Endometrial microvascular endothelial cells (primary cell): ENCODE data around the gene SLC37A1. TPM values are rescaled to one million over a fixed set of nuclear protein-coding genes. Genes with fewer than 3 reads are reported as not detected.
"Not testable (repeated sequence)": the region's sequence is repeated elsewhere in the genome, so short reads cannot be mapped to it uniquely, and the experiment has no call there.

Experiments used
- in situ Hi-C: cut with HindIII; loops from 2 replicates; pipeline ENCODE4 v1.10.0; 2017; ENCODE audit warnings: low sequenced_read_pairs, low pct_unique_long_range_greater_than_20kb; ENCODE audit errors: inconsistent ontology term
- total RNA-seq: library from RNA; depleted of rRNA; stranded (reverse); fragments of >200 nt; gene quantifications from one replicate; pipeline ENCODE4 v1.2.3, GENCODE V29; 2015; ENCODE audit errors: inconsistent ontology term

SLC37A1 gene
- total RNA-seq, 1 donor from 2014 or later: 7.0 TPM

GRCh38 chr21:42614811-42615351 lies 101.2 kb downstream of the SLC37A1 start:
- in situ Hi-C loops: no loop called here

GRCh38 chr21:42615377-42615776 lies 101.7 kb downstream of the SLC37A1 start:
- in situ Hi-C loops: not testable (repeated sequence)

GRCh38 chr21:42615924-42616323 lies 102.3 kb downstream of the SLC37A1 start:
- in situ Hi-C loops: no loop called here

GRCh38 chr21:42616446-42616845 lies 102.8 kb downstream of the SLC37A1 start:
- in situ Hi-C loops: no loop called here

- in situ Hi-C loops: no loop called here
Observed at GRCh38 chr21:42616941-42617340, 103.3 kb downstream of the SLC37A1 start.

GRCh38 chr21:42617486-42617885 lies 103.8 kb downstream of the SLC37A1 start:
- in situ Hi-C loops: no loop called here

GRCh38 chr21:42618707-42619102 lies 105.1 kb downstream of the SLC37A1 start:
- in situ Hi-C loops: no loop called here

- in situ Hi-C loops: no loop called here
Observed at GRCh38 chr21:42619166-42619565, 105.5 kb downstream of the SLC37A1 start.

- in situ Hi-C loops: no loop called here
Observed at GRCh38 chr21:42619841-42620240, 106.2 kb downstream of the SLC37A1 start.

- in situ Hi-C loops: no loop called here
Observed at GRCh38 chr21:42621166-42621818, 107.6 kb downstream of the SLC37A1 start.

GRCh38 chr21:42621819-42622177 lies 108.1 kb downstream of the SLC37A1 start:
- in situ Hi-C loops: no loop called here

GRCh38 chr21:42622284-42622683 lies 108.6 kb downstream of the SLC37A1 start:
- in situ Hi-C loops: no loop called here

GRCh38 chr21:42623694-42624093 lies 110.0 kb downstream of the SLC37A1 start:
- in situ Hi-C loops: no loop called here

GRCh38 chr21:42624095-42624790 lies 110.6 kb downstream of the SLC37A1 start:
- in situ Hi-C loops: no loop called here

GRCh38 chr21:42624936-42625335 lies 111.3 kb downstream of the SLC37A1 start:
- in situ Hi-C loops: no loop called here

GRCh38 chr21:42626171-42626570 lies 112.5 kb downstream of the SLC37A1 start:
- in situ Hi-C loops: no loop called here

- in situ Hi-C loops: no loop called here
Observed at GRCh38 chr21:42627527-42628289, 114.1 kb downstream of the SLC37A1 start.

- in situ Hi-C loops: not testable (repeated sequence)
Observed at GRCh38 chr21:42628466-42629061, 114.9 kb downstream of the SLC37A1 start.

GRCh38 chr21:42629933-42630589 lies 116.4 kb downstream of the SLC37A1 start:
- in situ Hi-C loops: no loop called here
